ENCODE data around the gene ARHGAP26.

ARHGAP26 gene

GRCh38 chr5:143147383-143147782 is 377.2 kb downstream of the ARHGAP26 start:
- DNase-seq: no peak

- DNase-seq: no peak
Observed at GRCh38 chr5:143147902-143148301, 377.7 kb downstream of the ARHGAP26 start.

GRCh38 chr5:143148771-143149170 is 378.6 kb downstream of the ARHGAP26 start:
- no peak for DNase-seq

- no peak for DNase-seq
Observed at GRCh38 chr5:143149759-143150158, 379.6 kb downstream of the ARHGAP26 start.

GRCh38 chr5:143151056-143151700 is 381.0 kb downstream of the ARHGAP26 start:
- no peak for DNase-seq

GRCh38 chr5:143152445-143152844 is 382.3 kb downstream of the ARHGAP26 start:
- DNase-seq: no peak

- peak; percentile 35 to 69 (median 64) for DNase-seq
Observed at GRCh38 chr5:143153332-143154119, 383.3 kb downstream of the ARHGAP26 start.

- no peak for DNase-seq
Observed at GRCh38 chr5:143154510-143155370, 384.6 kb downstream of the ARHGAP26 start.

GRCh38 chr5:143155455-143155854 is 385.3 kb downstream of the ARHGAP26 start:
- DNase-seq: no peak

GRCh38 chr5:143156086-143156485 is 385.9 kb downstream of the ARHGAP26 start:
- no peak for DNase-seq

- DNase-seq: no peak
Observed at GRCh38 chr5:143156572-143156971, 386.4 kb downstream of the ARHGAP26 start.

GRCh38 chr5:143159031-143159430 is 388.9 kb downstream of the ARHGAP26 start:
- peak in 2 of 4 experiments; percentile 34 to 35 for DNase-seq

GRCh38 chr5:143161885-143162540 is 391.8 kb downstream of the ARHGAP26 start:
- peak; percentile 78 to 93 (median 86) for DNase-seq

GRCh38 chr5:143162810-143163209 is 392.6 kb downstream of the ARHGAP26 start:
- no peak for DNase-seq

- DNase-seq: no peak
Observed at GRCh38 chr5:143164557-143164956, 394.4 kb downstream of the ARHGAP26 start.

GRCh38 chr5:143165049-143165880 is 395.1 kb downstream of the ARHGAP26 start:
- DNase-seq: peak in 3 of 4 experiments; percentile 24 to 40 (median 35)

GRCh38 chr5:143166090-143166489 is 395.9 kb downstream of the ARHGAP26 start:
- no peak for DNase-seq

- no peak for DNase-seq
Observed at GRCh38 chr5:143166661-143167420, 396.7 kb downstream of the ARHGAP26 start.

- DNase-seq: no peak
Observed at GRCh38 chr5:143168171-143168741, 398.1 kb downstream of the ARHGAP26 start.

Data from suppressor macrophage (primary cell).